Measurements from ENCODE around the gene RPS19BP1. TPM values are rescaled to one million over a fixed set of nuclear protein-coding genes. Genes with fewer than 3 reads are reported as not detected.

RPS19BP1 gene
- total and polyA plus RNA-seq, 11 donors, result 33.2 to 220 (median 52.1) TPM

- TF ChIP-seq POLR2A (IDR thresholded peaks at IDR 0.05), result no peak
- TF ChIP-seq CTCF (IDR thresholded peaks at IDR 0.05), result no peak
- intact Hi-C loops (cut with DNase I), result loop anchor here in 7 of 10 donors (2.0 to 10.0 kb wide), 7 partner anchors 268 to 808 kb away; partner anchors contain the start of gene ADSL (in 3 of the 7)
- ATAC-seq, result no peak
- Histone ChIP-seq H3K36me3 (no peaks in the 10 kb centered on the region), H3K4me3 (no peak overlapping the region), H3K27me3 (no peaks in the 10 kb centered on the region), H3K4me1 (peaks cover 0 to 16% (median 9%) of the 10 kb centered on the region in 12 donors), H3K27ac (no peak overlapping the region), H3K9me3 (no peaks in the 10 kb centered on the region)
- 66 to 77% (median 68%) methylated on average over 8 of the region's 8 CpGs for WGBS, 4 donors
- DNase-seq, result no peak
Observed at GRCh38 chr22:39536711-39537110, 4.2 kb upstream of the RPS19BP1 start.

- H3K4me1 ChIP-seq, result peaks cover 1 to 23% (median 16%) of the 10 kb centered on the region in 12 donors
- no peak for DNase-seq
- no peak overlapping the region for H3K4me3 ChIP-seq
- H3K27me3 ChIP-seq, result no peaks in the 10 kb centered on the region
- ATAC-seq, result no peak
- H3K36me3 ChIP-seq, result peaks cover 0 to 6% (median 0%) of the 10 kb centered on the region in 9 donors
- intact Hi-C loops (cut with DNase I), result loop anchor here in 9 of 10 donors (1.0 to 10.0 kb wide), 10 partner anchors 269 to 809 kb away; partner anchors contain the start of gene ADSL (in 3 of the 9)
- H3K9me3 ChIP-seq, result no peaks in the 10 kb centered on the region
- TF ChIP-seq POLR2A (IDR thresholded peaks at IDR 0.05) (no peak), CTCF (IDR thresholded peaks at IDR 0.05) (no peak)
- H3K27ac ChIP-seq, result no peak overlapping the region
- WGBS, 4 donors, result 77 to 86% (median 83%) methylated on average over 10 to 15 of the region's 15 CpGs
Observed at GRCh38 chr22:39535831-39536449, 3.4 kb upstream of the RPS19BP1 start.

GRCh38 chr22:39535357-39535725 lies 2.8 kb upstream of the RPS19BP1 start:
- intact Hi-C loops (cut with DNase I), result loop anchor here in 8 of 10 donors (1.0 to 10.0 kb wide), 9 partner anchors 269 to 809 kb away; partner anchors contain the start of gene ADSL (in 3 of the 8)
- Histone ChIP-seq H3K27me3 (no peaks in the 10 kb centered on the region), H3K4me3 (no peak overlapping the region), H3K4me1 (peaks cover 2 to 29% (median 19%) of the 10 kb centered on the region in 12 donors), H3K36me3 (peaks cover 0 to 10% (median under 1%) of the 10 kb centered on the region in 9 donors), H3K9me3 (no peaks in the 10 kb centered on the region), H3K27ac (no peak overlapping the region)
- DNase-seq (no peak), ATAC-seq (no peak)
- TF ChIP-seq CTCF (IDR thresholded peaks at IDR 0.05) (no peak), POLR2A (IDR thresholded peaks at IDR 0.05) (no peak)
- WGBS, 4 donors, result 29 to 50% (median 42%) methylated on average over 6 to 13 of the region's 13 CpGs

GRCh38 chr22:39534591-39535356 lies 2.2 kb upstream of the RPS19BP1 start:
- Histone ChIP-seq H3K4me1 (peaks cover 2 to 33% (median 23%) of the 10 kb centered on the region in 12 donors), H3K27ac (peak overlapping the region in 1 of 12 donors; percentile 53), H3K9me3 (no peaks in the 10 kb centered on the region), H3K36me3 (peaks cover 0 to 16% (median 6%) of the 10 kb centered on the region in 9 donors), H3K4me3 (peak overlapping the region in 4 of 12 donors; percentile 5 to 28 (median 20)), H3K27me3 (no peaks in the 10 kb centered on the region)
- ATAC-seq, result peak in 3 of 4 donors; percentile 29 to 33 (median 33)
- intact Hi-C loops (cut with DNase I), result loop anchor here (1.0 to 10.0 kb wide), 14 partner anchors 192 to 1103 kb away; partner anchors contain the start of genes ADSL (in 9 of the 10) and MRTFA (in 1 of the 10)
- peak; percentile 76 to 90 (median 84) for DNase-seq
- TF ChIP-seq POLR2A (IDR thresholded peaks at IDR 0.05) (no peak), CTCF (IDR thresholded peaks at IDR 0.05) (peak; percentile 88 to 96 (median 92))
- WGBS, 4 donors, result 7 to 19% (median 9%) methylated on average over 19 to 41 of the region's 41 CpGs

Data from heart left ventricle (tissue), 16 donors.